Measurements from ENCODE around the gene COX10. TPM values are rescaled to one million over a fixed set of nuclear protein-coding genes. Genes with fewer than 3 reads are reported as not detected.

The COX10 gene
- total RNA-seq, 1 donor from 2014 or later = 24.5 TPM

GRCh38 chr17:14196377-14196997 is 127.2 kb downstream of the COX10 start:
- peaks cover 22% of the 10 kb centered on the region for H3K36me3 Mint-ChIP-seq
- TF ChIP-seq CTCF (conservative IDR thresholded peaks at IDR 0.05) = peak; percentile 53
- no peaks in the 10 kb centered on the region for H3K9me3 Mint-ChIP-seq
- no peaks in the 10 kb centered on the region for H3K27me3 Mint-ChIP-seq
- no peak overlapping the region for H3K4me3 Mint-ChIP-seq
- H3K4me1 Mint-ChIP-seq (ENCODE audit: unreplicated experiment) = peaks cover 16% of the 10 kb centered on the region
- DNase-seq (ENCODE audit: extremely low spot score, unreplicated experiment) = no peak
- no peak overlapping the region for H3K27ac Mint-ChIP-seq

- Mint-ChIP-seq H3K4me3 (no peak overlapping the region), H3K27ac (no peak overlapping the region), H3K9me3 (no peaks in the 10 kb centered on the region), H3K4me1 (ENCODE audit: unreplicated experiment) (peaks cover 21% of the 10 kb centered on the region), H3K36me3 (peaks cover 25% of the 10 kb centered on the region), H3K27me3 (no peaks in the 10 kb centered on the region)
- no peak for TF ChIP-seq CTCF (conservative IDR thresholded peaks at IDR 0.05)
- DNase-seq (ENCODE audit: extremely low spot score, unreplicated experiment) = no peak
Measured at GRCh38 chr17:14197057-14197456, 127.8 kb downstream of the COX10 start.

- H3K4me1 Mint-ChIP-seq (ENCODE audit: unreplicated experiment) = peaks cover 21% of the 10 kb centered on the region
- no peaks in the 10 kb centered on the region for H3K27me3 Mint-ChIP-seq
- no peak overlapping the region for H3K27ac Mint-ChIP-seq
- TF ChIP-seq CTCF (conservative IDR thresholded peaks at IDR 0.05) = no peak
- H3K4me3 Mint-ChIP-seq = no peak overlapping the region
- H3K9me3 Mint-ChIP-seq = no peaks in the 10 kb centered on the region
- no peak for DNase-seq (ENCODE audit: extremely low spot score, unreplicated experiment)
- peaks cover 25% of the 10 kb centered on the region for H3K36me3 Mint-ChIP-seq
Measured at GRCh38 chr17:14197586-14197985, 128.3 kb downstream of the COX10 start.

- Mint-ChIP-seq H3K4me3 (no peak overlapping the region), H3K27me3 (no peaks in the 10 kb centered on the region), H3K9me3 (no peaks in the 10 kb centered on the region), H3K4me1 (ENCODE audit: unreplicated experiment) (peaks cover 21% of the 10 kb centered on the region), H3K27ac (no peak overlapping the region), H3K36me3 (peaks cover 25% of the 10 kb centered on the region)
- no peak for DNase-seq (ENCODE audit: extremely low spot score, unreplicated experiment)
- TF ChIP-seq CTCF (conservative IDR thresholded peaks at IDR 0.05) = no peak
Measured at GRCh38 chr17:14198013-14198412, 128.7 kb downstream of the COX10 start.

GRCh38 chr17:14198575-14198974 is 129.3 kb downstream of the COX10 start:
- H3K27me3 Mint-ChIP-seq = no peaks in the 10 kb centered on the region
- no peak overlapping the region for H3K27ac Mint-ChIP-seq
- peaks cover 21% of the 10 kb centered on the region for H3K4me1 Mint-ChIP-seq (ENCODE audit: unreplicated experiment)
- no peak overlapping the region for H3K4me3 Mint-ChIP-seq
- no peaks in the 10 kb centered on the region for H3K9me3 Mint-ChIP-seq
- peaks cover 25% of the 10 kb centered on the region for H3K36me3 Mint-ChIP-seq
- no peak for TF ChIP-seq CTCF (conservative IDR thresholded peaks at IDR 0.05)
- DNase-seq (ENCODE audit: extremely low spot score, unreplicated experiment) = no peak

GRCh38 chr17:14199601-14200000 is 130.3 kb downstream of the COX10 start:
- Mint-ChIP-seq H3K27me3 (no peaks in the 10 kb centered on the region), H3K4me1 (ENCODE audit: unreplicated experiment) (peaks cover 21% of the 10 kb centered on the region), H3K9me3 (no peaks in the 10 kb centered on the region), H3K27ac (no peak overlapping the region), H3K36me3 (peaks cover 30% of the 10 kb centered on the region), H3K4me3 (no peak overlapping the region)
- DNase-seq (ENCODE audit: extremely low spot score, unreplicated experiment) = no peak
- TF ChIP-seq CTCF (conservative IDR thresholded peaks at IDR 0.05) = no peak

All from type B pancreatic cell (in vitro differentiated cells).